ENCODE measurements around the gene GSTO2. TPM values are rescaled to one million over a fixed set of nuclear protein-coding genes. Genes with fewer than 3 reads are reported as not detected.

GSTO2 gene
- total RNA-seq, 6 experiments from 2014 or later, result 2.5 to 15.0 (median 12.3) TPM

GRCh38 chr10:104300736-104301292, 31.8 kb downstream of the GSTO2 start:
- peaks cover 78% of the 10 kb centered on the region for H3K4me1 Mint-ChIP-seq (ENCODE audit: low read depth)
- TF ChIP-seq CTCF (IDR thresholded peaks at IDR 0.05), result peak; percentile 38; the same call in 1 of the 2 replicates
- DNase-seq, result peak; percentile 99
- peaks cover 25% of the 10 kb centered on the region for H3K9me3 Mint-ChIP-seq
- peak overlapping the region; percentile 86 for H3K4me3 Mint-ChIP-seq
- peak overlapping the region; percentile 98 for H3K27ac Mint-ChIP-seq
- peaks cover 33% of the 10 kb centered on the region for H3K36me3 Mint-ChIP-seq (ENCODE audit: low read depth)
- H3K27me3 Mint-ChIP-seq (ENCODE audit: insufficient read depth), result no peaks in the 10 kb centered on the region; the same call in 1 of the 2 replicates

- Mint-ChIP-seq H3K27me3 (ENCODE audit: insufficient read depth) (peaks cover 3% of the 10 kb centered on the region; the same call in 1 of the 2 replicates), H3K4me1 (ENCODE audit: low read depth) (peaks cover 73% of the 10 kb centered on the region), H3K36me3 (ENCODE audit: low read depth) (peaks cover 33% of the 10 kb centered on the region), H3K9me3 (peaks cover 25% of the 10 kb centered on the region), H3K27ac (peak overlapping the region; percentile 98), H3K4me3 (peak overlapping the region; percentile 86)
- DNase-seq, result peak; percentile 44
- TF ChIP-seq CTCF (IDR thresholded peaks at IDR 0.05), result peak; percentile 51
Measured at GRCh38 chr10:104301907-104302690, 33.1 kb downstream of the GSTO2 start.

GRCh38 chr10:104303594-104304355, 34.8 kb downstream of the GSTO2 start:
- Mint-ChIP-seq H3K36me3 (ENCODE audit: low read depth) (peaks cover 44% of the 10 kb centered on the region), H3K4me3 (no peak overlapping the region), H3K27me3 (ENCODE audit: insufficient read depth) (peaks cover 5% of the 10 kb centered on the region; the same call in 1 of the 2 replicates), H3K9me3 (peaks cover 25% of the 10 kb centered on the region), H3K27ac (no peak overlapping the region), H3K4me1 (ENCODE audit: low read depth) (peaks cover 73% of the 10 kb centered on the region)
- DNase-seq, result no peak
- no peak for TF ChIP-seq CTCF (IDR thresholded peaks at IDR 0.05)

- no peak for DNase-seq
- peaks cover 5% of the 10 kb centered on the region; the same call in 1 of the 2 replicates for H3K27me3 Mint-ChIP-seq (ENCODE audit: insufficient read depth)
- no peak overlapping the region for H3K27ac Mint-ChIP-seq
- H3K9me3 Mint-ChIP-seq, result peaks cover 25% of the 10 kb centered on the region
- peaks cover 73% of the 10 kb centered on the region for H3K4me1 Mint-ChIP-seq (ENCODE audit: low read depth)
- no peak overlapping the region for H3K4me3 Mint-ChIP-seq
- no peak for TF ChIP-seq CTCF (IDR thresholded peaks at IDR 0.05)
- H3K36me3 Mint-ChIP-seq (ENCODE audit: low read depth), result peaks cover 48% of the 10 kb centered on the region
Measured at GRCh38 chr10:104304356-104304745, 35.4 kb downstream of the GSTO2 start.

- Mint-ChIP-seq H3K27ac (0 out of 2 replicates have a peak overlapping the region, but pooled peaks have one; percentile 5), H3K27me3 (ENCODE audit: insufficient read depth) (peaks cover 6% of the 10 kb centered on the region; the same call in 1 of the 2 replicates), H3K9me3 (peaks cover 25% of the 10 kb centered on the region), H3K36me3 (ENCODE audit: low read depth) (peaks cover 48% of the 10 kb centered on the region), H3K4me3 (no peak overlapping the region), H3K4me1 (ENCODE audit: low read depth) (peaks cover 73% of the 10 kb centered on the region)
- TF ChIP-seq CTCF (IDR thresholded peaks at IDR 0.05), result no peak
- no peak for DNase-seq
Measured at GRCh38 chr10:104304927-104305326, 35.9 kb downstream of the GSTO2 start.
